Measurements from ENCODE around the gene RHBDL3.

GRCh38 chr17:32286518-32286900, 20.9 kb downstream of the RHBDL3 start:
- TF ChIP-seq, protein P1, sequence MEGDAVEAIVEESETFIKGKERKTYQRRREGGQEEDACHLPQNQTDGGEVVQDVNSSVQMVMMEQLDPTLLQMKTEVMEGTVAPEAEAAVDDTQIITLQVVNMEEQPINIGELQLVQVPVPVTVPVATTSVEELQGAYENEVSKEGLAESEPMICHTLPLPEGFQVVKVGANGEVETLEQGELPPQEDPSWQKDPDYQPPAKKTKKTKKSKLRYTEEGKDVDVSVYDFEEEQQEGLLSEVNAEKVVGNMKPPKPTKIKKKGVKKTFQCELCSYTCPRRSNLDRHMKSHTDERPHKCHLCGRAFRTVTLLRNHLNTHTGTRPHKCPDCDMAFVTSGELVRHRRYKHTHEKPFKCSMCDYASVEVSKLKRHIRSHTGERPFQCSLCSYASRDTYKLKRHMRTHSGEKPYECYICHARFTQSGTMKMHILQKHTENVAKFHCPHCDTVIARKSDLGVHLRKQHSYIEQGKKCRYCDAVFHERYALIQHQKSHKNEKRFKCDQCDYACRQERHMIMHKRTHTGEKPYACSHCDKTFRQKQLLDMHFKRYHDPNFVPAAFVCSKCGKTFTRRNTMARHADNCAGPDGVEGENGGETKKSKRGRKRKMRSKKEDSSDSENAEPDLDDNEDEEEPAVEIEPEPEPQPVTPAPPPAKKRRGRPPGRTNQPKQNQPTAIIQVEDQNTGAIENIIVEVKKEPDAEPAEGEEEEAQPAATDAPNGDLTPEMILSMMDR (IDR thresholded peaks at IDR 0.05): no peak
- TF ChIP-seq POLR2A (IDR thresholded peaks at IDR 0.05) (no peak), EP300 (IDR thresholded peaks at IDR 0.05) (no peak)

Data from tibial nerve (tissue), 4 donors.